SK-N-SH treated with all-trans-retinoic acid at 6 μM for 48 hours (cell line): Measurements from ENCODE around the gene POU4F2.

ENCODE experiments used
- ATAC-seq: fragments of 200-7000 bp; cut with Tn5 transposase; 3 replicates; pipeline ENCODE4 v1.9.1; 2020; ENCODE audit warnings: mild to moderate bottlenecking, moderate library complexity
- ARNTL ChIP-seq: fragments of 450-650 bp; formaldehyde crosslinking; IDR thresholded peaks from 2 replicates; pipeline ENCODE4 v1.5.0; 2020; ENCODE audit warnings: low read depth, mild to moderate bottlenecking, moderate library complexity, borderline replicate concordance
- BACH2 ChIP-seq: fragments of 250-450 bp; sonication (Bioruptor Pico); IDR thresholded peaks from 2 replicates; pipeline ENCODE4 v1.9.0; 2021; ENCODE audit warnings: mild to moderate bottlenecking, borderline replicate concordance
- CSDC2 ChIP-seq: fragments of 250-450 bp; sonication (Bioruptor Pico); IDR thresholded peaks from 2 replicates; pipeline ENCODE4 v1.5.0; 2020; ENCODE audit warnings: mild to moderate bottlenecking, moderate library complexity
- ESRRG ChIP-seq: fragments of 250-450 bp; sonication (Bioruptor Pico); IDR thresholded peaks from 2 replicates; pipeline ENCODE4 v1.6.1; 2021; ENCODE audit warnings: mild to moderate bottlenecking
- ISL1 ChIP-seq: fragments of 250-450 bp; sonication (Bioruptor Pico); IDR thresholded peaks from 2 replicates; pipeline ENCODE4 v2.1.2; 2022; ENCODE audit warnings: mild to moderate bottlenecking, moderate library complexity
- OSR1 ChIP-seq: fragments of 250-450 bp; sonication (Bioruptor Pico); IDR thresholded peaks from 2 replicates; pipeline ENCODE4 v1.8.0; 2022; ENCODE audit warnings: moderate library complexity, mild to moderate bottlenecking, inconsistent platforms
- PPARA ChIP-seq: fragments of 250-450 bp; sonication (Bioruptor Pico); IDR thresholded peaks from 2 replicates; pipeline ENCODE4 v1.5.0; 2020; ENCODE audit warnings: mild to moderate bottlenecking, borderline replicate concordance
- RARB ChIP-seq: fragments of 250-450 bp; sonication (Bioruptor Pico); IDR thresholded peaks from 2 replicates; pipeline ENCODE4 v1.8.0; 2021; ENCODE audit warnings: mild to moderate bottlenecking, moderate library complexity
- SNAI2 ChIP-seq: fragments of 250-450 bp; sonication (Bioruptor Pico); IDR thresholded peaks from 2 replicates; pipeline ENCODE4 v1.5.0; 2020; ENCODE audit warnings: mild to moderate bottlenecking, moderate library complexity
- TOX ChIP-seq: fragments of 250-450 bp; sonication (Bioruptor Pico); IDR thresholded peaks from 2 replicates; pipeline ENCODE4 v1.8.0; 2021; ENCODE audit warnings: mild to moderate bottlenecking, moderate library complexity, borderline replicate concordance
- ZC3H10 ChIP-seq: fragments of 250-450 bp; sonication (Bioruptor Pico); IDR thresholded peaks from 2 replicates; pipeline ENCODE4 v1.5.1; 2021; ENCODE audit warnings: mild to moderate bottlenecking, moderate library complexity
- ZFP3 ChIP-seq: fragments of 250-450 bp; sonication (Bioruptor Pico); IDR thresholded peaks from 2 replicates; pipeline ENCODE4 v1.5.0; 2020; ENCODE audit warnings: mild to moderate bottlenecking, moderate library complexity
- ZFP30 ChIP-seq: fragments of 450-650 bp; formaldehyde crosslinking; IDR thresholded peaks from 2 replicates; pipeline ENCODE4 v1.5.0; 2022; ENCODE audit warnings: mild to moderate bottlenecking, moderate library complexity
- ZNF565 ChIP-seq: fragments of 450-650 bp; formaldehyde crosslinking; conservative IDR thresholded peaks from 2 replicates; pipeline ENCODE4 v1.5.0; 2020; ENCODE audit warnings: low read depth, mild to moderate bottlenecking, moderate library complexity
- ZNF70 ChIP-seq: fragments of 450-650 bp; formaldehyde crosslinking; IDR thresholded peaks from 2 replicates; pipeline ENCODE4 v1.5.0; 2020; ENCODE audit warnings: mild to moderate bottlenecking, moderate library complexity
- ZNF8 ChIP-seq: fragments of 450-650 bp; formaldehyde crosslinking; IDR thresholded peaks from 2 replicates; pipeline ENCODE4 v1.5.0; 2020; ENCODE audit warnings: mild to moderate bottlenecking, moderate library complexity
- TF ChIP-seq, protein P1 (sequence below): fragments of 250-450 bp; sonication (Bioruptor Pico); IDR thresholded peaks from 2 replicates; pipeline ENCODE4 v1.5.0; 2020; ENCODE audit warnings: mild to moderate bottlenecking, moderate library complexity
- TF ChIP-seq, protein P2 (sequence below): fragments of 250-450 bp; sonication (Bioruptor Pico); IDR thresholded peaks from 2 replicates; pipeline ENCODE4 v1.5.1; 2021; ENCODE audit warnings: mild to moderate bottlenecking, moderate library complexity
- TF ChIP-seq, protein P3 (sequence below): fragments of 250-450 bp; sonication (Bioruptor Pico); IDR thresholded peaks from 2 replicates; pipeline ENCODE4 v1.8.0; 2021; ENCODE audit warnings: low read depth, mild to moderate bottlenecking, moderate library complexity, borderline replicate concordance
- TF ChIP-seq, protein P4 (sequence below): fragments of 250-450 bp; sonication (Bioruptor Pico); IDR thresholded peaks from 2 replicates; pipeline ENCODE4 v1.5.1; 2020; ENCODE audit warnings: low read depth, mild to moderate bottlenecking, moderate library complexity
- TF ChIP-seq, protein P5 (sequence below): fragments of 250-450 bp; sonication (Bioruptor Pico); IDR thresholded peaks from 2 replicates; pipeline ENCODE4 v1.8.0; 2020; ENCODE audit warnings: mild to moderate bottlenecking, moderate library complexity, borderline replicate concordance

Gene POU4F2

DNA sequence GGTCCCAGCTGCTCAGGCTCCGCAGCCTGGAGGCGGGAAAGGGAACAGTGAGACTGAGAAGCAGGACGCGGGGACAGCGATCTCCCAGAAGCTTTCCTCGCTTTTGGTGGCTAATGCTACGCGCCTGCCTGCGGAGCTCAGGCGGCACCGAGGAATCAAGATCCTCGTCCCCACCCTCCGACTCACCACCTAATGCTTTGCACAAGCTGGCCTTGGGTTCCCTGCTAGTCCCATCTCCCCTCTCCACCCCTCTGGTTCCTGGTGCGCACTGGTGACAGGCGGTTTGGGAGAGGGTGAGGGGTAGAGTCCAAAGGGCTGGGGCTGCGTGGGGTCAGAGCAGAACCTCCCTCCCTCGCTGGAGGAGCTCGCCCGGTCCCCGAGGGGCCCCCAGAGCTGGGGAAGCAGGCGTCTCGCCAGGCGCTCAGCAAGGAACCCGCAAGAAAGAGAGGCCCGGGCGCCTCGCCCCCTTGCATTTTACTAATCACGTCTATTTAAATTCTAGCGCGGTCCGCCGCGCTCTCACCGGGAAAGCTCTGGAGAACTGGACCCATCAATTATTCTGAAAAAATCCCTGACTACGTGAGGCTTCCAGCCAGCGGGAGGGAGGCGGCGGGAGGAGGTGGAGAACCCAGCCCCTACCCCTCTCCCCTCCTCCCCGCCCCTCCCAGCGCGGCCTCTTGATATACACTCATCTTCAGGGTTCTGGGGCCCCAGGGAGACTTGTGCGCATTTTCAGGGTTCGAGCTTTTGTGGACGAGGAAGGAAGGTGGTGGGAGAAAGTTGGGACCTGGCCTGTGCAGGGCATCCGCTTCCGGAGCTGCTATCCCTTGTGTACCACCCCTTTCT lies 9.1 kb downstream of the POU4F2 start (continued):
- no peak for TF ChIP-seq ESRRG (CRISPR knock-in tag)
- no peak for TF ChIP-seq ZC3H10 (CRISPR knock-in tag)
- no peak for TF ChIP-seq CSDC2 (CRISPR knock-in tag)
- TF ChIP-seq OSR1 (CRISPR knock-in tag) = no peak
- TF ChIP-seq PPARA (CRISPR knock-in tag) = no peak
- TF ChIP-seq, protein P1, sequence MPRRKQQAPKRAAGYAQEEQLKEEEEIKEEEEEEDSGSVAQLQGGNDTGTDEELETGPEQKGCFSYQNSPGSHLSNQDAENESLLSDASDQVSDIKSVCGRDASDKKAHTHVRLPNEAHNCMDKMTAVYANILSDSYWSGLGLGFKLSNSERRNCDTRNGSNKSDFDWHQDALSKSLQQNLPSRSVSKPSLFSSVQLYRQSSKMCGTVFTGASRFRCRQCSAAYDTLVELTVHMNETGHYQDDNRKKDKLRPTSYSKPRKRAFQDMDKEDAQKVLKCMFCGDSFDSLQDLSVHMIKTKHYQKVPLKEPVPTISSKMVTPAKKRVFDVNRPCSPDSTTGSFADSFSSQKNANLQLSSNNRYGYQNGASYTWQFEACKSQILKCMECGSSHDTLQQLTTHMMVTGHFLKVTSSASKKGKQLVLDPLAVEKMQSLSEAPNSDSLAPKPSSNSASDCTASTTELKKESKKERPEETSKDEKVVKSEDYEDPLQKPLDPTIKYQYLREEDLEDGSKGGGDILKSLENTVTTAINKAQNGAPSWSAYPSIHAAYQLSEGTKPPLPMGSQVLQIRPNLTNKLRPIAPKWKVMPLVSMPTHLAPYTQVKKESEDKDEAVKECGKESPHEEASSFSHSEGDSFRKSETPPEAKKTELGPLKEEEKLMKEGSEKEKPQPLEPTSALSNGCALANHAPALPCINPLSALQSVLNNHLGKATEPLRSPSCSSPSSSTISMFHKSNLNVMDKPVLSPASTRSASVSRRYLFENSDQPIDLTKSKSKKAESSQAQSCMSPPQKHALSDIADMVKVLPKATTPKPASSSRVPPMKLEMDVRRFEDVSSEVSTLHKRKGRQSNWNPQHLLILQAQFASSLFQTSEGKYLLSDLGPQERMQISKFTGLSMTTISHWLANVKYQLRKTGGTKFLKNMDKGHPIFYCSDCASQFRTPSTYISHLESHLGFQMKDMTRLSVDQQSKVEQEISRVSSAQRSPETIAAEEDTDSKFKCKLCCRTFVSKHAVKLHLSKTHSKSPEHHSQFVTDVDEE (CRISPR knock-in tag) = no peak
- TF ChIP-seq RARB (CRISPR knock-in tag) = no peak
- no peak for TF ChIP-seq ZFP3 (CRISPR knock-in tag)
- no peak for TF ChIP-seq ZNF8

DNA sequence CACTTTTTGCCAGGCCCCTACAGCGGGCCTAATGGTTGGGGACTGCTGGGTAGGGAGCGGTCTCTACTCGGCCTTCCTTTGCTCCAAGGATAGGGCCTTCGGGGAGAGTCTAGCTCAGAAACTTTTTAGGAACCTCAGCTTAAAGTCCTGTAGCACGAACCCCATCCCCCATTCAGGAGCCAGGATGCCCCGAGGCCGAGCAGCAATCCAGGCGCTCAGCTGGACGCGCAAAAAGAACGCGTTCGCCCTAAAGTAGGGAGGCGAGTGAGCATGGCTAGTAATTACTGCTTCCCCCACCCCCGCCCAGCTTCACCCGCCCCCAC lies 9.7 kb downstream of the POU4F2 start:
- TF ChIP-seq SNAI2 (CRISPR knock-in tag) (no peak), ZNF70 (CRISPR knock-in tag) (no peak), ZNF565 (CRISPR knock-in tag) (no peak), ISL1 (no peak), ZFP3 (CRISPR knock-in tag) (no peak), ZFP30 (CRISPR knock-in tag) (no peak), ESRRG (CRISPR knock-in tag) (no peak), ARNTL (CRISPR knock-in tag) (no peak)
- TF ChIP-seq, protein P2, sequence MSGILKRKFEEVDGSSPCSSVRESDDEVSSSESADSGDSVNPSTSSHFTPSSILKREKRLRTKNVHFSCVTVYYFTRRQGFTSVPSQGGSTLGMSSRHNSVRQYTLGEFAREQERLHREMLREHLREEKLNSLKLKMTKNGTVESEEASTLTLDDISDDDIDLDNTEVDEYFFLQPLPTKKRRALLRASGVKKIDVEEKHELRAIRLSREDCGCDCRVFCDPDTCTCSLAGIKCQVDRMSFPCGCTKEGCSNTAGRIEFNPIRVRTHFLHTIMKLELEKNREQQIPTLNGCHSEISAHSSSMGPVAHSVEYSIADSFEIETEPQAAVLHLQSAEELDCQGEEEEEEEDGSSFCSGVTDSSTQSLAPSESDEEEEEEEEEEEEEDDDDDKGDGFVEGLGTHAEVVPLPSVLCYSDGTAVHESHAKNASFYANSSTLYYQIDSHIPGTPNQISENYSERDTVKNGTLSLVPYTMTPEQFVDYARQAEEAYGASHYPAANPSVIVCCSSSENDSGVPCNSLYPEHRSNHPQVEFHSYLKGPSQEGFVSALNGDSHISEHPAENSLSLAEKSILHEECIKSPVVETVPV (CRISPR knock-in tag) = no peak
- TF ChIP-seq, protein P3, sequence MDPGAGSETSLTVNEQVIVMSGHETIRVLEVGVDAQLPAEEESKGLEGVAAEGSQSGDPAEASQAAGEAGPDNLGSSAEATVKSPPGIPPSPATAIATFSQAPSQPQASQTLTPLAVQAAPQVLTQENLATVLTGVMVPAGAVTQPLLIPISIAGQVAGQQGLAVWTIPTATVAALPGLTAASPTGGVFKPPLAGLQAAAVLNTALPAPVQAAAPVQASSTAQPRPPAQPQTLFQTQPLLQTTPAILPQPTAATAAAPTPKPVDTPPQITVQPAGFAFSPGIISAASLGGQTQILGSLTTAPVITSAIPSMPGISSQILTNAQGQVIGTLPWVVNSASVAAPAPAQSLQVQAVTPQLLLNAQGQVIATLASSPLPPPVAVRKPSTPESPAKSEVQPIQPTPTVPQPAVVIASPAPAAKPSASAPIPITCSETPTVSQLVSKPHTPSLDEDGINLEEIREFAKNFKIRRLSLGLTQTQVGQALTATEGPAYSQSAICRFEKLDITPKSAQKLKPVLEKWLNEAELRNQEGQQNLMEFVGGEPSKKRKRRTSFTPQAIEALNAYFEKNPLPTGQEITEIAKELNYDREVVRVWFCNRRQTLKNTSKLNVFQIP (CRISPR knock-in tag) = no peak
- TF ChIP-seq, protein P4, sequence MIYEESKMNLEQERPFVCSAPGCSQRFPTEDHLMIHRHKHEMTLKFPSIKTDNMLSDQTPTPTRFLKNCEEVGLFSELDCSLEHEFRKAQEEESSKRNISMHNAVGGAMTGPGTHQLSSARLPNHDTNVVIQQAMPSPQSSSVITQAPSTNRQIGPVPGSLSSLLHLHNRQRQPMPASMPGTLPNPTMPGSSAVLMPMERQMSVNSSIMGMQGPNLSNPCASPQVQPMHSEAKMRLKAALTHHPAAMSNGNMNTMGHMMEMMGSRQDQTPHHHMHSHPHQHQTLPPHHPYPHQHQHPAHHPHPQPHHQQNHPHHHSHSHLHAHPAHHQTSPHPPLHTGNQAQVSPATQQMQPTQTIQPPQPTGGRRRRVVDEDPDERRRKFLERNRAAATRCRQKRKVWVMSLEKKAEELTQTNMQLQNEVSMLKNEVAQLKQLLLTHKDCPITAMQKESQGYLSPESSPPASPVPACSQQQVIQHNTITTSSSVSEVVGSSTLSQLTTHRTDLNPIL (CRISPR knock-in tag) = no peak
- TF ChIP-seq, protein P5, sequence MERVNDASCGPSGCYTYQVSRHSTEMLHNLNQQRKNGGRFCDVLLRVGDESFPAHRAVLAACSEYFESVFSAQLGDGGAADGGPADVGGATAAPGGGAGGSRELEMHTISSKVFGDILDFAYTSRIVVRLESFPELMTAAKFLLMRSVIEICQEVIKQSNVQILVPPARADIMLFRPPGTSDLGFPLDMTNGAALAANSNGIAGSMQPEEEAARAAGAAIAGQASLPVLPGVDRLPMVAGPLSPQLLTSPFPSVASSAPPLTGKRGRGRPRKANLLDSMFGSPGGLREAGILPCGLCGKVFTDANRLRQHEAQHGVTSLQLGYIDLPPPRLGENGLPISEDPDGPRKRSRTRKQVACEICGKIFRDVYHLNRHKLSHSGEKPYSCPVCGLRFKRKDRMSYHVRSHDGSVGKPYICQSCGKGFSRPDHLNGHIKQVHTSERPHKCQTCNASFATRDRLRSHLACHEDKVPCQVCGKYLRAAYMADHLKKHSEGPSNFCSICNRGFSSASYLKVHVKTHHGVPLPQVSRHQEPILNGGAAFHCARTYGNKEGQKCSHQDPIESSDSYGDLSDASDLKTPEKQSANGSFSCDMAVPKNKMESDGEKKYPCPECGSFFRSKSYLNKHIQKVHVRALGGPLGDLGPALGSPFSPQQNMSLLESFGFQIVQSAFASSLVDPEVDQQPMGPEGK (CRISPR knock-in tag) = no peak

DNA sequence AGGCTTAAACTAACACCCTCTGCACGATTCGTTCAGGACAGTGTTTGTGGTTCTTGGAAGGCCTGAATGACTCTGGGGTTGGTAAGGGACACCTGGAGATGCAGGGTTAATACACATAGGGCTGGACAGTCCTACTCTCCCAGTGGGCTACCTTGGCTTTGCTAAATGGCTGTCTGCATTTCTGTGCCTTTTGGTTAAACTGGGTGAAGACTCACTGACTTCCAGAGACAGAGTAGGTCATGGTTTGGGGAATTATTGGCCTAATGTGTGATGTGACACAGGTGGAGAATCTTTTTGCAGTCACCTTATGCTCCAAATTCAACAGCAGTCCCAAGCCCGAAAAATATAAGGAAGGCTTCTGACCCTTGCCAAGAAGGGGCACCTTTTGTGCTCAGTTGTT lies 10.5 kb downstream of the POU4F2 start:
- TF ChIP-seq, protein P2 (CRISPR knock-in tag) = no peak
- TF ChIP-seq BACH2 (no peak), TOX (CRISPR knock-in tag) (no peak)
- ATAC-seq = no peak

More for the DNA sequence above, 9.7 kb downstream of the POU4F2 start:
- no peak; the same call in 2 of the 3 replicates for ATAC-seq
